Cerebellar nuclear complex (tissue), 1 donor: ENCODE measurements around the gene CD300A.
A peak's percentile ranks its signal among the peaks of the same experiment; 100 is the strongest.

Experiments used
- DNase-seq, 2 experiments: peaks; one replicate each; lab custom pipeline; 2025; lab: John Stamatoyannopoulos, UW

The CD300A gene

DNA sequence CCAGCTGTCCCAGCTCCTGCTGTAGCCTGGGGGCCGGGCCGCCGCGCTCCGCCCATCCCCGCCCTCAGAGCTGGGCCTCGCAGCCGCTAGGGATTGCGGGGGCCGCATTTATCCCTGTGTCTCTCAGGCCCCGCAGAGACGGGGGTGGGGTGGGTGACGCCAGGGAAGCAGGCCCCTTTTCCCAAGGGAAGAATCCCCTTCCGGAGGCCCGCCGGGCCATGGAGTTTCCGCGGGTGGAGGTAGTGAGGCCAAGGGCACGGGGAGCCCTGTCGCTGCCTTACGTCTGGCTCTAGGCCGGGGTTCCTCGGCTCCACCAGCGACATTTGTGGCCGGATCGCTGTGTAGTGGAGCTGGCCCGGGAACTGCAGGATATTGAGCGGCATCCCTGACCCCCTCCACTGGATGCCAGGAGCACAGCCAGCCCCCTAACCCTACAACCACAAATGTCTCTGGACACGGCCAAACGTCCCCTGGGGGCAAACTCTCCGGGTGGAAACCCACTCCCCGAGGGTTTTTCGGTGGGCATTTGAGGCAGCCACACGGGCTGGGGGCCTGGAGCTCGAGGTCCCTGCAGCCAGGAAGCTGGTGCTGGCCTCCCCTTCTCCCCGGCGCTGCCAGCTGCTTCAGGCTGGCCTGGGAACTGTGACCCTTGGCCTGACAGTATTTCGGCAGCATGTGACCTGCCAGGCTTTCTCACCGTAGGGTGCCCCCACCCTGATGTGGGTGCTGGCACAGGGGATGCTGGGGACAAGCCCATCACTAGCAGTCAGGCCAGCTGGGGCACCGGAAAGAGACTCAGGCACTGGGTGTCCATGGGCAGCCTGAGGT is 12.0 kb upstream of the CD300A start:
- no peak for DNase-seq

GRCh38 chr17:74455025-74455545 is 11.3 kb upstream of the CD300A start:
- no peak for DNase-seq

DNA sequence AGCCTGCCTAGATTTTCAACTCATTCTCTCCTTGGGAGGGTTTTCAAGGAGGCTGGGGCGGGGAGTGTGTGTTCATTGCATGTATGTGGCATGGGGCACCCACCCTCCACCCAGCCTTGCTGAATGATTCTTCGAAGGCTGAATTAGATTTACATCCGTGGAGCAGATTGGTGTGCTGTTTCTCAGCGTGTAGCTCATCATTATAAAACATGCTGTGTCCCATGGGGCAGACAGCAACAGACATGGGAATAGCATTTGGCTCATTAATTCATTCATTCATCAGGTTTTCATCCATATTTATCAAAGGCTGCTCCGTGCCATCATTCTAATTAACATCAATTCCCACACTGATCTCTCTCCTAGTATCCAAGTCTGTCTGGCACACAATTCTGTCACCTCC is 10.6 kb upstream of the CD300A start:
- DNase-seq = no peak

GRCh38 chr17:74457146-74457819 is 9.2 kb upstream of the CD300A start:
- peak in 1 of 2 experiments; percentile 59 for DNase-seq

GRCh38 chr17:74457820-74458166 is 8.6 kb upstream of the CD300A start:
- no peak for DNase-seq

DNA sequence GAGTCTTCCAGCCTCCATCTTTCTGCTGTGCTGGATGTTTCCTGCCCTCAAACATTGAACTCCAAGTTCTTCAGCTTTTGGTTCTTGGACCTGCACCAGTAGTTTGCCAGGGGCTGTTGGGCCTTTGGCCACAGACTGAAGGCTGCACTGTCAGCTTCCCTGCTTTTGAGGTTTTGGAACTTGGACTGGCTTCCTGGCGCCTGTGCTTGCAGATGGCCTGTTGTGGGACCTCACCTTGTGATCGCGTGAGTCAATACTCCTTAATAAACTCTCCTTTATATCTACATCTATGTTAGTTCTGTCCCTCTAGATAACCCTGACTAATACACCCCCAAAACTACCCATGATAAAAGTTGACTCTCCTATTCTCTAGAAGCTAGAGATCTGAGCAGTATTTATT is 7.6 kb upstream of the CD300A start:
- DNase-seq = no peak

DNA sequence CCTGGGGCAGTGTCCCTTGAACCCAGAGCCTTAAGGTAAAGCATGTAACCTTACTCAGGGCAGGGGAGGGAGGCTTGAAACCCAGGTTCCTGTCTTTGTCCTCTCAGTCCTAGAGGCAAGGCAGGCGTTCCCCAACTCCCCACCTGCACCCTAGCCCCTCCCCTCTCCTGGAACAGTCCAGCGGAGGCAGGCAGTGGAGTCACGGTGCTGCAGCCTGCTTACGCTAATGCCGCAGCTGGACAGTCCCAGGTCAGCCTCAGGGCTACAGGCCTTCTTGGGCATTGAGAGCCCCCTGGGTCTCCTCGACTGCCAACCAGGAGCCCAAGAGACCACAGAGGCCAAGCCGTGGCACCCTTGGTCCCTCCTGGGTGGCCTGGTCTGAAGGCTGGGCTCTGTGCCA is 6.8 kb upstream of the CD300A start:
- DNase-seq = no peak

- DNase-seq = no peak
These were observed 6.2 kb upstream of the CD300A start for GRCh38 chr17:74460241-74460640.

DNA sequence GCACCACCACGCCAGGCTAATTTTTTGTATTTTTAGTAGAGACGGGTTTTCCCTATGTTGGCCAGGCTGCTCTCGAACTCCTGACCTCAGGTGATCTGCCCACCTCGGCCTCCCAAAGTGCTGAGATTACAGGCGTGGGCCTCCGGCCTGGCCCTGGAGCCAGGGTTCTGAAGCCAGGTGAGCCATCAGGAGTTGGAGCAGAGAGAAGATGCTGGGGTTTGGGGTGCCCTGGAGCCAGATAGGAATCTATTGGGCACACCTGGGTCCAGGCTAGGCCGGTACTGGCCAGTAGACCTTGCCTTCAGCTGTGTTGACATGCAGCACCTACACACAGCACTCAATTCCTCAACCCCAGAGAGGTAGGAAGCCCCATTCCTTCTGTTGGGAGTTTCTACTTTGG is 5.4 kb upstream of the CD300A start:
- no peak for DNase-seq

GRCh38 chr17:74461611-74462010 is 4.8 kb upstream of the CD300A start:
- DNase-seq = no peak

DNA sequence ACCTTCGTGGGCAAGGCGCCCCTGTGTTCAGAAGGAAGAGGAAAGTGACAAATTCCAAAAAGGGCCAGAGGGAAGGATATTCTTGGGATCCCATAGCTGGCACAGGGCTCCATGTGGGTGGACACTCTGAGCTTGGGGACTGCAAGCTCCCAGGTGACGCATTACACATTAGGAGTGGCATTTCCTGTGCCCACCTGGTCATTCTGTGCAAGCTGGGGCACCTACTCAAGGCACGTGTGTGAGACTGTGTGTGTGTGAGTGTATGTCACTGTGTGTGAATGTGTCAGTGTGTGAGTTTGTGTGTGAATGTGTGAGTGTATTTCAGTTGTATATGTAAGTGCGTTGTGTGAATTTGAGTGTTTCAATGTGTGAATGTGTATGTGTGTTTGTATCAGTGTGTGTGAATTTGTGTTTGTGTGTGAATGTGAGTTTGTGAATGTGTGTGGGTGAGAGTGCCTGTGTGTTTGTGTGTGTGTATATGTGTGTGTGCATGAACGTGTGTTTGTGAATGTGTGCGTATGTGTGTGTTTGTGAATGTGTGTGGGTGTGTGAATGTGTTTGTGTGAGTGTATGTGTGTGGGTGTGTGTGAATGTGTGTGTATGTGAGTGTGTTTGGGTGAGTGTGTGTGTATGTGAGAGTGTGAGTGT is 1.6 kb upstream of the CD300A start:
- no peak for DNase-seq

DNA sequence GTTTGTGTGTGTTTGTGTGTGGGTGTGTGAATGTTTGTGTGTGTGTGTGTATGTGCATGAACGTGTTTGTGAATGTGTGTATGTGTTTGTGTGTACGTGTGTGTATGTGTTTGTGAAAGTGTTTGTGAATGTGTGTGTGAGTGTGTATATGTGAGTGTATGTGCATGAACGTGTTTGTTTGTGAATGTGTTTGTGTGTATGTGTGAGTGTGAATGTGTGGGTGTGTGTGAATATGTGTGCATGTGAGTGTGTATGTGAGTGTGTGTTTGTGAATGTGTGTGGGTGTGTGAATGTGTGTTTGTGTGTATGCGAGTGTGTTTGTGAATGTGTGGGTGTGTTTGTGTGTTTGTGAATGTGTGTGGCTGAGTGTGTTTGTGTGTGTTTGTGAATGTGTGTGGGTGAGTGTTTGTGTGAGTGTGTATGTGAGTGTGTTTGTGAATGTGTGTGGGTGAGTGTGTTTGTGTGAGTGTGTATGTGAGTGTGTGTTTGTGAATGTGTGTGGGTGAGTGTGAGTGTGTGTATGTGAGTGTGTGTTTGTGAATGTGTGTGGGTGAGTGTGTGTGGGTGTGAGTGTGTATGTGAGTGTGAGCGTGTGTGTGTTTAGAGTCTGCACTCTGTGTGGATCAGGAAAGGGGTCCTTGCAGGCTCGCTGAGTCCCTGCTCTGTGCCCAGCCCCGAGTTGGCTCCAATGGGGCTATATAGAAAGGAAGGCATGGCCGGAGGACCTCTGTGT is 890 bp upstream of the CD300A start:
- DNase-seq = no peak

DNA sequence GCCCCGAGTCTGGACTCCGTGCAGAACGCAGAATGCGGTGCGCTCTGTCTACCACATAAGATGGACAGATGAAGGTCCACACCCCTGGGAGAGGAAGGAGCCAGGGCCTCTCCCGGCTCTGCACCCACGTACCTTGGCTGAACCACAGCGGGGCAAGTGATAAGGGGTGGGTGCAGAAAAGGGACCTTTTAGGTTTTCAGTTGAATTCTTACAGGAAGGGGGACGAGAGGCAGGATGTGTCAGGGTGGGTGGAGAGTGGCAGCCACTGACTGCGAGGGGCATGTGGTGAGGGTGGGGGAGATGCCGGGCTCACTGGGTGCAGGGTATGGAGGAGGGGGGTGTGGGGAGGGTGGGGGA is 372 bp downstream of the CD300A start:
- no peak for DNase-seq

GRCh38 chr17:74467221-74467951 is 952 bp downstream of the CD300A start:
- DNase-seq = no peak

DNA sequence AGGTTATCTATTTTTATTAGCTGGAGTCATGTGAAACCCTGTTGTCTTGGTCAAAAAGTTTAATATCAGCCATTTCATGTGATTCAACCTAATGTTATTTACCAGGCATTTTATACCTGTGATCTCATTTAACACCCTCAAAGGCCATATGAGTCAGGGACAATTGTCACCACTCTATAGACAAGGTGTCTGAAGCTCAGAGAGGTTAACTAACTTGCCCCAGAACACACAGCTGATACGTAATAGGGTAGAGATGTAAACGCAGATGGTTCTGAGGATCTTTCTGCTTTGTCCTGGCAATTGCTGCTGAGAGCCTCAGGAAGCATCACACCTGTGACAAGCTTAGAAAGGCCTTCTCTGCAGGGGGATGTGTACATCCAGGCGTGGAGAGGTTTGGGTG is 4.9 kb downstream of the CD300A start:
- no peak for DNase-seq

- DNase-seq = no peak
These were observed 6.5 kb downstream of the CD300A start for GRCh38 chr17:74472890-74473289.

DNA sequence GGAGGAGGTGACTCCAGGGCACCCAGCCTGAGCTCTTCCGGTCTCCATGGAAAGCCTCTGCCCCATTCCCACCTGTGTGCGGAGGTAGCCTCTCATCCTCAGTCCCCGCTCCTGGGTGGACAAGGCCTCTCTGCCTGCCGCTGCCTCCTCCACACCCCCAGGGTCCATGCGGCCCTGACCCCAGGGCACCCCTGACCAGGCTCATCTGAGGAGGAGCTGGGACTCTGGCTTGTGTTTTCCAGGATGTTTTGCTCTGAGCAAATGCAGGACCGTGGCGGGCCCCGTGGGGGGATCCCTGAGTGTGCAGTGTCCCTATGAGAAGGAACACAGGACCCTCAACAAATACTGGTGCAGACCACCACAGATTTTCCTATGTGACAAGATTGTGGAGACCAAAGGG is 6.9 kb downstream of the CD300A start:
- no peak for DNase-seq

- DNase-seq = no peak
These were observed 7.8 kb downstream of the CD300A start for GRCh38 chr17:74474043-74474792.

DNA sequence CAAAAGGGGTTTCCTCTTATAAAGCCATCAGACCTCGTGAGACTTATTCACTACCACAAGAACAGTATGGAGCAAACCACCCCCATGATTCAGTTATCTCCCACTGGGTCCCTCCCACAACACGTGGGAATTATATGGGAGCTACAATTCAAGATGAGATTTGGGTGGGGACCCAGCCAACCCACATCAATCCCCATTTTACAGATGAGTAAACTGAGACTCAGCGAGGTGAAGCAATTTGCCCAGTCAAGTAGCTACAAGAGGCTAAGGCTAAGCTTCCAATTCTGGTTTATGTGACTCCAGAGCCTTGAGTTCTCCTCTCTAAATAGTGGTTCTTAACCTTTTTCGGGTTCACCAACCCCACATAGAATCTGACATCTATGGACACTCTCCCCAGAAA is 8.8 kb downstream of the CD300A start:
- no peak for DNase-seq

- no peak for DNase-seq
These were observed 11.0 kb downstream of the CD300A start for GRCh38 chr17:74477411-74477810.
